Measurements from ENCODE around the gene ARIH2.
"Not testable (repeated sequence)": the region's sequence is repeated elsewhere in the genome, so short reads cannot be mapped to it uniquely, and the experiment has no call there.

ARIH2 gene

GRCh38 chr3:48918388-48919214 is at the start of gene ARIH2:
ARIH2 (plus strand) TSS chr3:48918842; CDS start chr3:48927559, 8,717 bp downstream.
- DNase-seq (ENCODE audit: low read depth) = peak; percentile 77

GRCh38 chr3:48877671-48878070 is 41.0 kb upstream of the ARIH2 start:
- DNase-seq (ENCODE audit: low read depth) = no peak

- no peak for DNase-seq (ENCODE audit: low read depth)
Observed at GRCh38 chr3:48879307-48879993, 39.2 kb upstream of the ARIH2 start.

GRCh38 chr3:48879994-48880377 is 38.7 kb upstream of the ARIH2 start:
- no peak for DNase-seq (ENCODE audit: low read depth)

- no peak for DNase-seq (ENCODE audit: low read depth)
Observed at GRCh38 chr3:48881006-48881405, 37.6 kb upstream of the ARIH2 start.

- DNase-seq (ENCODE audit: low read depth) = no peak
Observed at GRCh38 chr3:48881652-48882114, 37.0 kb upstream of the ARIH2 start.

- DNase-seq (ENCODE audit: low read depth) = no peak
Observed at GRCh38 chr3:48885753-48886152, 32.9 kb upstream of the ARIH2 start.

- DNase-seq (ENCODE audit: low read depth) = no peak
Observed at GRCh38 chr3:48891606-48892005, 27.0 kb upstream of the ARIH2 start.

GRCh38 chr3:48894516-48894915 is 24.1 kb upstream of the ARIH2 start:
- DNase-seq (ENCODE audit: low read depth) = no peak

- DNase-seq (ENCODE audit: low read depth) = no peak
Observed at GRCh38 chr3:48896936-48897335, 21.7 kb upstream of the ARIH2 start.

- DNase-seq (ENCODE audit: low read depth) = no peak
Observed at GRCh38 chr3:48897460-48898376, 20.9 kb upstream of the ARIH2 start.

- DNase-seq (ENCODE audit: low read depth) = peak; percentile 85
Observed at GRCh38 chr3:48898383-48899234, 20.0 kb upstream of the ARIH2 start, which contains the start of gene SLC25A20. SLC25A20 (minus strand) TSS chr3:48898882; CDS start chr3:48898794, 88 bp downstream.

- no peak for DNase-seq (ENCODE audit: low read depth)
Observed at GRCh38 chr3:48899273-48899672, 19.4 kb upstream of the ARIH2 start.

GRCh38 chr3:48907026-48907425 is 11.6 kb upstream of the ARIH2 start:
- not testable (repeated sequence) for DNase-seq (ENCODE audit: low read depth)

- no peak for DNase-seq (ENCODE audit: low read depth)
Observed at GRCh38 chr3:48915296-48915695, 3.3 kb upstream of the ARIH2 start.

- peak; percentile 23 for DNase-seq (ENCODE audit: low read depth)
Observed at GRCh38 chr3:48919215-48920138, 835 bp downstream of the ARIH2 start.

GRCh38 chr3:48926425-48927392 is 8.1 kb downstream of the ARIH2 start:
- no peak for DNase-seq (ENCODE audit: low read depth)

GRCh38 chr3:48927928-48928327 is 9.3 kb downstream of the ARIH2 start:
- DNase-seq (ENCODE audit: low read depth) = no peak

- no peak for DNase-seq (ENCODE audit: low read depth)
Observed at GRCh38 chr3:48928679-48929078, 10.0 kb downstream of the ARIH2 start.

All from activated T-cell treated with anti-CD3 and anti-CD28 coated beads for 1 hour (primary cell).